ENCODE measurements around the gene EHMT1.

EHMT1 gene

DNA sequence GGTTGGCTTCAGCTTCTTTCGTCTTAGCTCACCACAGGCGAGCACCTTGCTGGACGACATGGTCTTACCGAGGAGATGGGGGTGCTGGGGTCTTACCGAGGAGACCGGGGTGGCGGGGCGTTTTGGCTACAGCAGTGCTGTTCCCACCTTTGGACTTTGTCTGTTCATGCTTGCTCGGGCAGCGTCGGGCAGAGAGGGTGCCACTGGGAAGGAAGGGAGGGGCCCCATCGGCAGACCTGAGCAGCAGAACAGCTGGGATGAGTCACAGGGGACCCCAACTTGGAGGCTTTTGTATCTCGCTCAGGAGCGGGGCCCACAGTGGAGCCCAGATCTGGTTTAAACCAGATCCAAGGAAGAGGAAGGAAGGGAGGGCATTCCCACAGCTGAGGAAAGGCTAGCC is 152.8 kb downstream of the EHMT1 start:
- Histone ChIP-seq H3K4me1 (ENCODE audit: control insufficient read depth, low read depth, low read length) (no peaks in the 10 kb centered on the region), H3K4me3 (ENCODE audit: low read length) (no peak overlapping the region), H4K5ac (ENCODE audit: low read length) (no peak overlapping the region), H2BK5ac (ENCODE audit: low read length) (no peak overlapping the region), H3K18ac (ENCODE audit: low read length) (no peak overlapping the region), H2AK5ac (ENCODE audit: low read length) (no peak overlapping the region), H3K36me3 (ENCODE audit: control insufficient read depth, insufficient read depth, low read length) (peaks cover 3% of the 10 kb centered on the region), H3K23ac (ENCODE audit: low read length) (no peak overlapping the region), H3K56ac (ENCODE audit: low read length) (no peak overlapping the region), H3K4me2 (ENCODE audit: low read length) (no peak overlapping the region), H2BK120ac (ENCODE audit: low read depth, low read length) (no peak overlapping the region), H3K27ac (ENCODE audit: low read depth, low read length) (no peak overlapping the region), H3K4ac (ENCODE audit: low read depth, low read length) (no peak overlapping the region), H4K8ac (ENCODE audit: low read depth, low read length) (no peak overlapping the region), H3K79me1 (ENCODE audit: low read length) (peaks cover 3% of the 10 kb centered on the region), H3K27me3 (ENCODE audit: insufficient read depth, low read length, poor library complexity) (no peaks in the 10 kb centered on the region), H3K79me2 (ENCODE audit: control insufficient read depth, insufficient read depth, low read length) (no peaks in the 10 kb centered on the region), H2BK15ac (replicated peaks; ENCODE audit: low read depth) (no peak overlapping the region), H3K9ac (ENCODE audit: low read length) (no peak overlapping the region)
- no peak for DNase-seq
- WGBS (ENCODE audit: extremely low coverage, insufficient coverage, low lambda C conversion rate) = no CpG with 5 or more reads among the region's 14 CpGs

DNA sequence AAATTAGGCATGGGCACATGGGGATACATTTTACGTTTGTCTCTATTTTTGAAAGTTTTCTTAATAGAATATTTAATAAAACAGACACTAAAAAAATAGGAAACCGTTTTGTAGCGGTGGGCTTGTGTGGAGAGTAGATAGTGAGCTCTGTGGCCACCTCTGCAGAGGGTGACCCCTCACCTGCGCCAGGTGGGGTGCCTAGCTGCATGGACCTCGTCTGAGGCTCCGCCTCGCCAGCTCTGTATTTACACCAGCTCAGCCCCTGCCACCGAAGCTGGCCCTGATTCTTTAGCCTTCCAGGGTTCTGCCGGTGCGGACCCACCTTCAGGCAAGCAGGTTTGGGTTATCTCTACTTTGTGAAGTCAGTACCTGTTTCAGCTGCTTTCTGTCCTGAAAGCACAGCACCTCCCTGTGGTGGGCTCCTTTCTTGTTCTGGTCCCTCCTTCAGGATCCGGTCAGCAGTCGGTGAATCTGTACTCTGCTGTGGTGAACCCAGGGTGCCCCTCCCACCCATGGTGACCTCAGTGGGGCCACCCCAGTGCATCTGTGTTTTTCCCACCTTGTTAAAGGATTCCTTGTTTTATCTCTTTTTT is 153.6 kb downstream of the EHMT1 start:
- Histone ChIP-seq H2AK5ac (ENCODE audit: low read length) (no peak overlapping the region), H4K8ac (ENCODE audit: low read depth, low read length) (no peak overlapping the region), H3K4ac (ENCODE audit: low read depth, low read length) (no peak overlapping the region), H3K4me2 (ENCODE audit: low read length) (no peak overlapping the region), H3K36me3 (ENCODE audit: control insufficient read depth, insufficient read depth, low read length) (peaks cover 5% of the 10 kb centered on the region), H2BK5ac (ENCODE audit: low read length) (no peak overlapping the region), H4K5ac (ENCODE audit: low read length) (no peak overlapping the region), H3K27me3 (ENCODE audit: insufficient read depth, low read length, poor library complexity) (no peaks in the 10 kb centered on the region), H3K79me2 (ENCODE audit: control insufficient read depth, insufficient read depth, low read length) (no peaks in the 10 kb centered on the region), H3K23ac (ENCODE audit: low read length) (no peak overlapping the region), H3K4me3 (ENCODE audit: low read length) (no peak overlapping the region), H3K27ac (ENCODE audit: low read depth, low read length) (no peak overlapping the region), H2BK120ac (ENCODE audit: low read depth, low read length) (no peak overlapping the region), H3K4me1 (ENCODE audit: control insufficient read depth, low read depth, low read length) (no peaks in the 10 kb centered on the region), H3K79me1 (ENCODE audit: low read length) (peaks cover 3% of the 10 kb centered on the region), H3K56ac (ENCODE audit: low read length) (no peak overlapping the region), H3K9ac (ENCODE audit: low read length) (no peak overlapping the region), H2BK15ac (replicated peaks; ENCODE audit: low read depth) (no peak overlapping the region), H3K18ac (ENCODE audit: low read length) (no peak overlapping the region)
- peak; percentile 69 for DNase-seq
- no CpG with 5 or more reads among the region's 12 CpGs for WGBS (ENCODE audit: extremely low coverage, insufficient coverage, low lambda C conversion rate)

DNA sequence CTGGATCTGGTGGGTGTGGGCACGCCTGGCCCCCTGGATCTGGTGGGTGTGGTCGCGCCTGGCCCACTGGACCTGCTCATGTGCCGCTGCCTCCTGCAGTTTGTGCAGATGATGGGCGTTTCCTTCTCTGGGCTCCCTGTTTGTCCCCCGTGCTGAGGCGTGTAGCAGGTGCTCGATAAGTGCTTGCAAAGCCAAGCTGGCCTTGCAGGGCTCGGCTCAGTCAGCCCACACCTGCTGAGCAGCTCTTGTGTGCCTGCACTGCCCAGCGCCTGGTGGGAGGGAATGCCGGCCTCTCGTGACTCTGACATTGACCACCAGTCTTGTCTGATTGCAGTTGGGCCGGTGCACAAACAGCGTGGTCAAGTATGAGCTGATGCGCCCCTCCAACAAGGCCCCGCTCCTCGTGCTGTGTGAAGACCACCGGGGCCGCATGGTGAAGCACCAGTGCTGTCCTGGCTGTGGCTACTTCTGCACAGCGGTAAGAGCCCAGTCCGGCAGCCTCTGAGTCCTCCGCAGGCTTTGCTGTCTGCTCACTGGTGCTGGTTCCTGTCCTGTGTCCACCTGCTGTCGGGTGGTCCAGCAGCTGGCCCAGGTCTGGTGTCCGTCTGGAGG is 156.1 kb downstream of the EHMT1 start:
- whole genome bisulfite sequencing (ENCODE audit: extremely low coverage, insufficient coverage, low lambda C conversion rate) = no CpG with 5 or more reads among the region's 24 CpGs
- H3K36me3 ChIP-seq (ENCODE audit: control insufficient read depth, insufficient read depth, low read length) = peaks cover 10% of the 10 kb centered on the region
- DNase-seq = no peak

DNA sequence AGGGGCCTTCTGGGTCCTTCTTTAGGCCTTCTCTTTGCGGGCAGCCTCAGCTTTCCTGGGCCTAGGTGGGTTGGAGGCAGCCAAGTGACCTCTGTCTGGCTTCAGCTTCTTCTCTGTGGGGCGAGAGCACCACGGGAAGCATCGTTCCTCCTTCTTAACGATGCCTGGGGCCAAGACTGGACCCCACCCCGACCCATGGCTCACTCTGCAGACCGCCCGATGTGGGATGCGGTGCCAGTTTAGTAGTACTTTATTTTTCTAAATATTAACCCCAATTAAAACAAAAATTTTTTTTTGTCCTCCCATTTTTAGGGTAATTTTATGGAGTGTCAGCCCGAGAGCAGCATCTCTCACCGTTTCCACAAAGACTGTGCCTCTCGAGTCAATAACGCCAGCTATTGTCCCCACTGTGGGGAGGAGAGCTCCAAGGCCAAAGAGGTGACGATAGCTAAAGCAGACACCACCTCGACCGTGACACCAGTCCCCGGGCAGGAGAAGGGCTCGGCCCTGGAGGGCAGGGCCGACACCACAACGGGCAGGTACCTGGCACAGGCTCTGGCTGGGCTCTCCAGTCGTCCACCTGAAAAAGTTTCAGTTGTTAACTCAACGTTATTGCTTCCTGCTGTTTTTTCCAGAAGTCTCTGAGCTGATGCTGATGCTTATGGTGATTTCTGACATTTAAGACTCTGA is 157.6 kb downstream of the EHMT1 start:
- peaks cover 7% of the 10 kb centered on the region for H3K36me3 ChIP-seq (ENCODE audit: control insufficient read depth, insufficient read depth, low read length)
- H4K5ac ChIP-seq (ENCODE audit: low read length) = no peak overlapping the region

More for the DNA sequence above, 156.1 kb downstream of the EHMT1 start:
- Histone ChIP-seq H2BK5ac (ENCODE audit: low read length) (no peak overlapping the region), H2AK5ac (ENCODE audit: low read length) (no peak overlapping the region), H3K56ac (ENCODE audit: low read length) (no peak overlapping the region), H2BK120ac (ENCODE audit: low read depth, low read length) (no peak overlapping the region), H3K27me3 (ENCODE audit: insufficient read depth, low read length, poor library complexity) (no peaks in the 10 kb centered on the region), H3K79me1 (ENCODE audit: low read length) (peaks cover 3% of the 10 kb centered on the region), H3K9ac (ENCODE audit: low read length) (no peak overlapping the region), H4K5ac (ENCODE audit: low read length) (no peak overlapping the region), H4K8ac (ENCODE audit: low read depth, low read length) (no peak overlapping the region), H3K4me3 (ENCODE audit: low read length) (no peak overlapping the region), H3K4me1 (ENCODE audit: control insufficient read depth, low read depth, low read length) (no peaks in the 10 kb centered on the region), H2BK15ac (replicated peaks; ENCODE audit: low read depth) (no peak overlapping the region), H3K4me2 (ENCODE audit: low read length) (no peak overlapping the region), H3K18ac (ENCODE audit: low read length) (no peak overlapping the region), H3K79me2 (ENCODE audit: control insufficient read depth, insufficient read depth, low read length) (no peaks in the 10 kb centered on the region), H3K27ac (ENCODE audit: low read depth, low read length) (no peak overlapping the region), H3K23ac (ENCODE audit: low read length) (no peak overlapping the region), H3K4ac (ENCODE audit: low read depth, low read length) (no peak overlapping the region)

DNA sequence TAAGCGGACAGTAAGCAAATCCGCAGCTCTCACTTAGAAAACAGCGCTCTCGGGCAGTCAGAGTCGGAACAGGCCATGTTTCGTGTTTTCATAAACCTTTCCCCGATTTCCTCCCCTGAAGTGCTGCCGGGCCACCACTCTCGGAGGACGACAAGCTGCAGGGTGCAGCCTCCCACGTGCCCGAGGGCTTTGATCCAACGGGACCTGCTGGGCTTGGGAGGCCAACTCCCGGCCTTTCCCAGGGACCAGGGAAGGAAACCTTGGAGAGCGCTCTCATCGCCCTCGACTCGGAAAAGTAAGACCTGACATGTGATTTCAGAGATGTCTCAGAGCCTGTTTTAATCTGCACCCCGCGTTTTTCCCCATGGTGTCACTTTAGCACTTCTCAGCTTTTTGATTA is 159.0 kb downstream of the EHMT1 start:
- H3K4ac ChIP-seq (ENCODE audit: low read depth, low read length) = no peak overlapping the region
- H3K18ac ChIP-seq (ENCODE audit: low read length) = no peak overlapping the region
- no peak overlapping the region for H3K4me3 ChIP-seq (ENCODE audit: low read length)
- no peak overlapping the region for H3K4me2 ChIP-seq (ENCODE audit: low read length)
- H3K79me2 ChIP-seq (ENCODE audit: control insufficient read depth, insufficient read depth, low read length) = no peaks in the 10 kb centered on the region
- DNase-seq = no peak
- no peak overlapping the region for H4K5ac ChIP-seq (ENCODE audit: low read length)
- H2BK15ac ChIP-seq (replicated peaks; ENCODE audit: low read depth) = no peak overlapping the region
- no peak overlapping the region for H4K8ac ChIP-seq (ENCODE audit: low read depth, low read length)
- no peak overlapping the region for H2BK120ac ChIP-seq (ENCODE audit: low read depth, low read length)
- H3K56ac ChIP-seq (ENCODE audit: low read length) = no peak overlapping the region
- H3K23ac ChIP-seq (ENCODE audit: low read length) = no peak overlapping the region
- no peak overlapping the region for H3K27ac ChIP-seq (ENCODE audit: low read depth, low read length)
- H3K9ac ChIP-seq (ENCODE audit: low read length) = no peak overlapping the region
- WGBS (ENCODE audit: extremely low coverage, insufficient coverage, low lambda C conversion rate) = no CpG with 5 or more reads among the region's 20 CpGs
- no peak overlapping the region for H2AK5ac ChIP-seq (ENCODE audit: low read length)
- peaks cover 7% of the 10 kb centered on the region for H3K36me3 ChIP-seq (ENCODE audit: control insufficient read depth, insufficient read depth, low read length)
- no peak overlapping the region for H2BK5ac ChIP-seq (ENCODE audit: low read length)
- H3K79me1 ChIP-seq (ENCODE audit: low read length) = no peaks in the 10 kb centered on the region
- H3K4me1 ChIP-seq (ENCODE audit: control insufficient read depth, low read depth, low read length) = no peaks in the 10 kb centered on the region
- H3K27me3 ChIP-seq (ENCODE audit: insufficient read depth, low read length, poor library complexity) = no peaks in the 10 kb centered on the region

More for the DNA sequence above, 157.6 kb downstream of the EHMT1 start:
- Histone ChIP-seq H3K4ac (ENCODE audit: low read depth, low read length) (no peak overlapping the region), H3K4me3 (ENCODE audit: low read length) (no peak overlapping the region), H3K4me1 (ENCODE audit: control insufficient read depth, low read depth, low read length) (no peaks in the 10 kb centered on the region), H2AK5ac (ENCODE audit: low read length) (no peak overlapping the region), H3K4me2 (ENCODE audit: low read length) (no peak overlapping the region), H3K27ac (ENCODE audit: low read depth, low read length) (no peak overlapping the region), H3K79me2 (ENCODE audit: control insufficient read depth, insufficient read depth, low read length) (no peaks in the 10 kb centered on the region), H3K27me3 (ENCODE audit: insufficient read depth, low read length, poor library complexity) (no peaks in the 10 kb centered on the region), H2BK15ac (replicated peaks; ENCODE audit: low read depth) (no peak overlapping the region), H3K56ac (ENCODE audit: low read length) (no peak overlapping the region), H3K18ac (ENCODE audit: low read length) (no peak overlapping the region), H2BK120ac (ENCODE audit: low read depth, low read length) (no peak overlapping the region), H2BK5ac (ENCODE audit: low read length) (no peak overlapping the region), H3K79me1 (ENCODE audit: low read length) (no peaks in the 10 kb centered on the region), H3K9ac (ENCODE audit: low read length) (no peak overlapping the region), H3K23ac (ENCODE audit: low read length) (no peak overlapping the region), H4K8ac (ENCODE audit: low read depth, low read length) (no peak overlapping the region)
- DNase-seq = no peak
- no CpG with 5 or more reads among the region's 22 CpGs for whole genome bisulfite sequencing (ENCODE audit: extremely low coverage, insufficient coverage, low lambda C conversion rate)

Measured in mesendoderm (in vitro differentiated cells).